Left lung (tissue), 10 donors: ENCODE measurements around the gene SAAL1. TPM values are rescaled to one million over a fixed set of nuclear protein-coding genes. Genes with fewer than 3 reads are reported as not detected.

ENCODE experiments used
- ATAC-seq: fragments of 200-7000 bp; cut with Tn5 transposase; one replicate; pipeline ENCODE4 v1.9.1; 2020; ENCODE audit warnings: moderate library complexity
- DNase-seq, 4 donors: peaks; one replicate each; pipeline ENCODE4 v3.0.0-alpha.2; 2013 to 2020
- H3K27ac ChIP-seq, 2 donors: fragments of 200-600 bp; sonication (generic) in 1 of 2; one replicate each; pipeline versions ENCODE4 v1.5.0 to v1.8.0; 2020 to 2021
- H3K27me3 ChIP-seq, 2 donors: fragments of 200-600 bp; sonication (generic) in 1 of 2; one replicate each; pipeline versions ENCODE4 v1.5.0 to v1.8.0; 2020 to 2021
- H3K36me3 ChIP-seq, 2 donors: fragments of 200-600 bp; sonication (generic) in 1 of 2; one replicate each; pipeline versions ENCODE4 v1.5.0 to v1.8.0; 2020 to 2021
- H3K4me1 ChIP-seq, 2 donors: fragments of 200-600 bp; one replicate each; pipeline ENCODE4 v1.8.0; 2021
- H3K4me3 ChIP-seq, 2 donors: fragments of 200-600 bp; sonication (generic) in 1 of 2; one replicate each; pipeline versions ENCODE4 v1.5.0 to v1.8.0; 2020 to 2021; ENCODE audit warnings: mild to moderate bottlenecking in 1 of 2
- H3K9me3 ChIP-seq, 2 donors: fragments of 200-600 bp; sonication (generic) in 1 of 2; one replicate each; pipeline versions ENCODE4 v1.5.0 to v1.8.0; 2020 to 2021
- CTCF ChIP-seq, 2 donors: fragments of 200-600 bp; sonication (generic) in 1 of 2; IDR thresholded peaks; one replicate each; pipeline versions ENCODE4 v1.5.0 to v1.8.0; 2021; ENCODE audit warnings: antibody characterized with exemption in 2 of 2
- intact Hi-C, 2 donors: fragments of 100-400 bp; cut with DNase I; formaldehyde crosslinking; loops; one replicate each; pipeline versions ENCODE4 v1.11.2 to v1.14.2; 2022
- polyA plus RNA-seq, 6 donors: library from polyadenylated mRNA; unstranded; fragments of 120-200 nt; gene quantifications; one replicate each; pipeline ENCODE4 v1.2.1, GENCODE V29; 2013; ENCODE audit not compliant: insufficient read length in 6 of 6
- total RNA-seq, 2 donors: library from RNA; stranded (reverse); fragmentation: NEBNext Ultra II Directional; extraction: Animal tissue kit (Norgen Biotek cat#: 25700); gene quantifications; one replicate each; pipeline ENCODE4 v1.2.1, GENCODE V29; 2021
- donor health status: DM: no; HTN: yes; CAD: no.
- donor health status: DM: no; HTN: no; CAD: no.

SAAL1 gene
- total and polyA plus RNA-seq, 8 donors = 9.5 to 48.3 (median 35.7) TPM

- H3K27me3 ChIP-seq = no peaks in the 10 kb centered on the region
- no peaks in the 10 kb centered on the region for H3K36me3 ChIP-seq
- TF ChIP-seq CTCF (IDR thresholded peaks at IDR 0.05) = no peak
- H3K9me3 ChIP-seq = no peaks in the 10 kb centered on the region
- intact Hi-C loops = no loop called here
- DNase-seq (no peak), ATAC-seq (no peak)
- H3K27ac ChIP-seq = no peak overlapping the region
- H3K4me1 ChIP-seq = no peaks in the 10 kb centered on the region
- no peak overlapping the region for H3K4me3 ChIP-seq
Observed at GRCh38 chr11:18067372-18067771, 38.5 kb downstream of the SAAL1 start.

GRCh38 chr11:18066626-18067025, 39.3 kb downstream of the SAAL1 start:
- no peaks in the 10 kb centered on the region for H3K36me3 ChIP-seq
- H3K27me3 ChIP-seq = no peaks in the 10 kb centered on the region
- intact Hi-C loops = no loop called here
- ATAC-seq = no peak
- no peak overlapping the region for H3K4me3 ChIP-seq
- no peak for TF ChIP-seq CTCF (IDR thresholded peaks at IDR 0.05)
- no peaks in the 10 kb centered on the region for H3K4me1 ChIP-seq
- no peak overlapping the region for H3K27ac ChIP-seq
- no peaks in the 10 kb centered on the region for H3K9me3 ChIP-seq
- no peak for DNase-seq

GRCh38 chr11:18065572-18065971, 40.3 kb downstream of the SAAL1 start:
- Histone ChIP-seq H3K4me1 (no peaks in the 10 kb centered on the region), H3K4me3 (no peak overlapping the region), H3K36me3 (no peaks in the 10 kb centered on the region), H3K27ac (no peak overlapping the region), H3K27me3 (no peaks in the 10 kb centered on the region), H3K9me3 (no peaks in the 10 kb centered on the region)
- no peak for TF ChIP-seq CTCF (IDR thresholded peaks at IDR 0.05)
- ATAC-seq = no peak
- DNase-seq = no peak
- intact Hi-C loops = no loop called here

- Histone ChIP-seq H3K36me3 (no peaks in the 10 kb centered on the region), H3K9me3 (no peaks in the 10 kb centered on the region), H3K27me3 (no peaks in the 10 kb centered on the region), H3K27ac (no peak overlapping the region), H3K4me3 (no peak overlapping the region), H3K4me1 (no peaks in the 10 kb centered on the region)
- no peak for DNase-seq
- TF ChIP-seq CTCF (IDR thresholded peaks at IDR 0.05) = no peak
- intact Hi-C loops = no loop called here
- no peak for ATAC-seq
Observed at GRCh38 chr11:18064450-18065054, 41.3 kb downstream of the SAAL1 start.

- H3K4me1 ChIP-seq = no peaks in the 10 kb centered on the region
- no peak for TF ChIP-seq CTCF (IDR thresholded peaks at IDR 0.05)
Observed at GRCh38 chr11:18063862-18064434, 41.9 kb downstream of the SAAL1 start.

More at GRCh38 chr11:18063862-18064434, 41.9 kb downstream of the SAAL1 start:
- no peaks in the 10 kb centered on the region for H3K9me3 ChIP-seq
- intact Hi-C loops = no loop called here
- H3K36me3 ChIP-seq = no peaks in the 10 kb centered on the region
- H3K4me3 ChIP-seq = no peak overlapping the region
- no peaks in the 10 kb centered on the region for H3K27me3 ChIP-seq
- ATAC-seq (no peak), DNase-seq (no peak)
- no peak overlapping the region for H3K27ac ChIP-seq
